SU-DHL-6 (cell line): ENCODE results near the gene EFCAB8.

Source experiments
- H2AFZ ChIP-seq: fragments of 200-600 bp; sonication (generic); 2 replicates; pipeline ENCODE4 v1.6.1; 2014; ENCODE audit warnings: low read depth, mild to moderate bottlenecking, moderate library complexity, mixed read lengths, antibody characterized with exemption, low read length; ENCODE audit not compliant: severe bottlenecking
- H3F3A ChIP-seq: fragments of 200-600 bp; shearing (Covaris generic); 2 replicates; pipeline ENCODE4 v1.6.0; 2016; ENCODE audit warnings: antibody characterized with exemption, mild to moderate bottlenecking; ENCODE audit not compliant: insufficient read depth
- H3K27ac ChIP-seq: fragments of 200-600 bp; sonication (generic); 2 replicates; pipeline ENCODE4 v1.5.1; 2016; ENCODE audit warnings: low read depth, mild to moderate bottlenecking, low read length, moderate library complexity, mixed read lengths
- H3K27me3 ChIP-seq: fragments of 200-600 bp; sonication (generic), shearing (Covaris generic); 2 replicates; pipeline ENCODE4 v1.6.0; 2014; ENCODE audit warnings: mild to moderate bottlenecking, low read length
- H3K36me3 ChIP-seq: fragments of 200-600 bp; sonication (generic); 2 replicates; pipeline ENCODE4 v1.6.1; 2014; ENCODE audit warnings: mild to moderate bottlenecking, low read length, mixed read lengths
- H3K4me2 ChIP-seq: fragments of 300-600, 200-600 bp; shearing (Covaris generic), sonication (generic); 2 replicates; pipeline ENCODE4 v1.6.0; 2014; ENCODE audit warnings: low read length, low read depth, mild to moderate bottlenecking; ENCODE audit not compliant: poor library complexity, severe bottlenecking
- H3K4me3 ChIP-seq: fragments of 200-600 bp; sonication (generic); 2 replicates; pipeline ENCODE4 v1.5.1; 2014; ENCODE audit warnings: antibody characterized with exemption, low read length, mild to moderate bottlenecking, mixed read lengths; ENCODE audit not compliant: insufficient read depth, poor library complexity, severe bottlenecking
- H3K79me2 ChIP-seq: fragments of 200-600 bp; sonication (generic); 2 replicates; pipeline ENCODE4 v1.6.1; 2014; ENCODE audit warnings: mild to moderate bottlenecking, low read length, moderate library complexity; ENCODE audit not compliant: insufficient read depth
- H3K9ac ChIP-seq: fragments of 200-600 bp; sonication (generic); 2 replicates; pipeline ENCODE4 v1.7.0; 2014; ENCODE audit warnings: mild to moderate bottlenecking, low read length
- H3K9me2 ChIP-seq: fragments of 200-600 bp; sonication (generic); replicated peaks from 2 replicates; pipeline ENCODE4 v1.6.1; 2014; ENCODE audit warnings: low read length; ENCODE audit not compliant: insufficient read depth
- H3K9me3 ChIP-seq: fragments of 200-600 bp; sonication (generic); 2 replicates; pipeline ENCODE4 v1.6.1; 2014; ENCODE audit warnings: low read length, mixed read lengths; ENCODE audit not compliant: insufficient read depth
- H4K20me1 ChIP-seq: fragments of 200-600 bp; sonication (generic); 2 replicates; pipeline ENCODE4 v1.6.1; 2014; ENCODE audit warnings: low read depth, mild to moderate bottlenecking, antibody characterized with exemption, low read length, moderate library complexity, mixed read lengths
- CTCF ChIP-seq: fragments of 200-600 bp; sonication (generic); IDR thresholded peaks from one replicate; pipeline ENCODE4 v1.5.1; 2017; ENCODE audit warnings: antibody characterized with exemption, mild to moderate bottlenecking, low read length, moderate library complexity; ENCODE audit not compliant: insufficient read depth, poor library complexity, severe bottlenecking
- EZH2phosphoT487 ChIP-seq: fragments of 200-600 bp; sonication (generic), shearing (Covaris generic); conservative IDR thresholded peaks from 2 replicates; pipeline ENCODE4 v1.6.1; 2018; ENCODE audit warnings: mild to moderate bottlenecking, antibody characterized with exemption, low read length, moderate library complexity, mixed read lengths

Gene EFCAB8

GRCh38 chr20:32811886-32812285, 46.8 kb upstream of the EFCAB8 start:
- H3K4me3 ChIP-seq, result no peak overlapping the region
- TF ChIP-seq CTCF, result no peak
- TF ChIP-seq EZH2phosphoT487, result no peak
- no peak overlapping the region for H3K4me2 ChIP-seq
- H3K27ac ChIP-seq, result no peak overlapping the region
- no peaks in the 10 kb centered on the region for H4K20me1 ChIP-seq
- H3K9me2 ChIP-seq, result no peaks in the 10 kb centered on the region
- H3K9ac ChIP-seq, result no peak overlapping the region
- H3K9me3 ChIP-seq, result no peaks in the 10 kb centered on the region
- H3K79me2 ChIP-seq, result no peaks in the 10 kb centered on the region
- H3F3A ChIP-seq, result no peaks in the 10 kb centered on the region
- H3K36me3 ChIP-seq, result no peaks in the 10 kb centered on the region
- H2AFZ ChIP-seq, result no peak overlapping the region
- no peaks in the 10 kb centered on the region for H3K27me3 ChIP-seq

- Histone ChIP-seq H4K20me1 (peaks cover 41% of the 10 kb centered on the region; the same call in 1 of the 2 replicates), H3K27me3 (no peaks in the 10 kb centered on the region), H3K9ac (peak overlapping the region; percentile 82), H3K4me3 (peak overlapping the region; percentile 77), H3K4me2 (peak overlapping the region; percentile 76), H3K27ac (peak overlapping the region; percentile 73), H3K9me2 (no peaks in the 10 kb centered on the region), H3F3A (0 out of 2 replicates have a peak, but pooled peaks cover 9% of the 10 kb centered on the region), H3K36me3 (no peaks in the 10 kb centered on the region), H3K79me2 (peaks cover 52% of the 10 kb centered on the region), H3K9me3 (no peaks in the 10 kb centered on the region), H2AFZ (no peak overlapping the region)
- no peak for TF ChIP-seq CTCF
- no peak for TF ChIP-seq EZH2phosphoT487
Measured at GRCh38 chr20:32819992-32820697, 38.6 kb upstream of the EFCAB8 start.

GRCh38 chr20:32820698-32821377, 37.9 kb upstream of the EFCAB8 start:
- H3K36me3 ChIP-seq, result no peaks in the 10 kb centered on the region
- H3K9ac ChIP-seq, result peak overlapping the region; percentile 82
- peak overlapping the region; percentile 77 for H3K4me3 ChIP-seq
- peaks cover 59% of the 10 kb centered on the region for H3K79me2 ChIP-seq
- peaks cover 41% of the 10 kb centered on the region; the same call in 1 of the 2 replicates for H4K20me1 ChIP-seq
- 0 out of 2 replicates have a peak, but pooled peaks cover 9% of the 10 kb centered on the region for H3F3A ChIP-seq
- no peak overlapping the region for H2AFZ ChIP-seq
- no peaks in the 10 kb centered on the region for H3K9me3 ChIP-seq
- H3K27me3 ChIP-seq, result no peaks in the 10 kb centered on the region
- peak overlapping the region; percentile 76 for H3K4me2 ChIP-seq
- peak overlapping the region; percentile 73 for H3K27ac ChIP-seq
- TF ChIP-seq CTCF (no peak), EZH2phosphoT487 (no peak)
- H3K9me2 ChIP-seq, result no peaks in the 10 kb centered on the region
